ENCODE data around the gene TSHZ3.

TSHZ3 gene

GRCh38 chr19:31231237-31231636, 118.0 kb downstream of the TSHZ3 start:
- no peak for DNase-seq (ENCODE audit: low read depth in 2 of 2)

DNA sequence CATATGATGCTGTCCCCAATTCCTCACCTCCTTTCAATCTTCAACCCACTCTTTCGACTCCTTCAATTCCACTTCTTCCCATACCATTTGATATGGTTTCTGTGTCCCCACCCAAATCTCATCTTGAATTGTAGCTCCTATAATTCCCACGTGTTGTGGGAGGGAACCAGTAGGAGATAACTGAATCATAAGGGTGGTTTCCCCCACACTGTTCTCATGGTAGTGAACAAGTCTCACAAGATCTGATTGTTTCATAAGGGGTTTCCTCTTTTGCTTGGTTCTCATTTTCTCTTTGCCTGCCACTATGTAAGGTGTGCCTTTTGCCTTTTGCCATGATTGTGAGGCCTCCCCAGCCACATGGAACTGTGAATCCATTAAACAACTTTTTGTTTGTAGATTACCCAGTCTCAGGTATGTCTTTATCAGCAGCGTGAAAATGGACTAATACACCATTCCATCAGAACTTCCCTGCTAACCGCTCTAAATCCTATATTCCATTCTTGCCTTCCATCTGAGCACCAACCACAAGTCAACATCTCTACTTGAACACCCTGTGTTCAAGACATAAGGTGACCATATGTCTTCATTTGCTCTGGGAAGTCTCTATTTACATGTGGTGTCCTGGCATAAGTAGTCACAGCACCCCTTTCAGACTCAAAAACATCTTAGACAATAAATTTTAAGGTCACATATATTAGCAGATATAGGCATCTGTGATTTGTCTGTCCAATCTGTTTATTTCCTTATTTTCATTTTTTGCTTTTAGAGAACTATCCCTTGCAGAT, 122.9 kb downstream of the TSHZ3 start:
- DNase-seq (ENCODE audit: low read depth in 2 of 2), result no peak
